Measurements from ENCODE around the gene METTL15. TPM values are rescaled to one million over a fixed set of nuclear protein-coding genes. Genes with fewer than 3 reads are reported as not detected.

The METTL15 gene
- total and polyA plus RNA-seq, 10 donors, result 3.7 to 23.7 (median 15.5) TPM

DNA sequence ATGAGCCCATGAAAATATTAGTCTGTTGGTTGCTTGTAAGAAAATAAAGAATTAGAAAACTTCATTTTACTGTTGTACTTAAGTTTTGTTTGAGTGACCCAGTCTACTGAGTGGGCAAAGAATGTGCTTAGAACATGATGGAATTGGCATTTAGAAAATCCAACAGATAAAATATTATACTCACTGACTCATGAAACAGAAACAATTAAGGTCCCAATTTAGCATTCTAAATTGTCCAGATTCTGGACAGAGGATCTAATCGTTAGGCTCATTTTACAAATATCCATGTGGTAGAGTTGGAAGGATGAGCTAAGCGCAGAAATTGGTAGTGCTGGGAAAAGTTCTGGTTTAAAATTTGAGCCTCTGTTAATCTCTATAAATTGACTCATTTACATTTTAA, 45.4 kb downstream of the METTL15 start:
- no peaks in the 10 kb centered on the region for H3K4me1 ChIP-seq
- intact Hi-C loops (cut with DNase I; ENCODE audit: low total_unique reads), result no loop called here
- H3K9me3 ChIP-seq, result no peaks in the 10 kb centered on the region
- no peak overlapping the region for H3K4me3 ChIP-seq
- WGBS, 5 donors, result 93 to 99% (median 94%) methylated on average over 2 of the region's 2 CpGs
- no peak overlapping the region for H3K27ac ChIP-seq
- peaks cover 0 to 27% (median 16%) of the 10 kb centered on the region in 6 donors for H3K36me3 ChIP-seq
- TF ChIP-seq POLR2AphosphoS5 (IDR thresholded peaks at IDR 0.05), result no peak
- TF ChIP-seq, protein P1, sequence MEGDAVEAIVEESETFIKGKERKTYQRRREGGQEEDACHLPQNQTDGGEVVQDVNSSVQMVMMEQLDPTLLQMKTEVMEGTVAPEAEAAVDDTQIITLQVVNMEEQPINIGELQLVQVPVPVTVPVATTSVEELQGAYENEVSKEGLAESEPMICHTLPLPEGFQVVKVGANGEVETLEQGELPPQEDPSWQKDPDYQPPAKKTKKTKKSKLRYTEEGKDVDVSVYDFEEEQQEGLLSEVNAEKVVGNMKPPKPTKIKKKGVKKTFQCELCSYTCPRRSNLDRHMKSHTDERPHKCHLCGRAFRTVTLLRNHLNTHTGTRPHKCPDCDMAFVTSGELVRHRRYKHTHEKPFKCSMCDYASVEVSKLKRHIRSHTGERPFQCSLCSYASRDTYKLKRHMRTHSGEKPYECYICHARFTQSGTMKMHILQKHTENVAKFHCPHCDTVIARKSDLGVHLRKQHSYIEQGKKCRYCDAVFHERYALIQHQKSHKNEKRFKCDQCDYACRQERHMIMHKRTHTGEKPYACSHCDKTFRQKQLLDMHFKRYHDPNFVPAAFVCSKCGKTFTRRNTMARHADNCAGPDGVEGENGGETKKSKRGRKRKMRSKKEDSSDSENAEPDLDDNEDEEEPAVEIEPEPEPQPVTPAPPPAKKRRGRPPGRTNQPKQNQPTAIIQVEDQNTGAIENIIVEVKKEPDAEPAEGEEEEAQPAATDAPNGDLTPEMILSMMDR (IDR thresholded peaks at IDR 0.05 in 8 of 11, conservative IDR thresholded peaks at IDR 0.05 in 3 of 11), result no peak
- TF ChIP-seq POLR2A (IDR thresholded peaks at IDR 0.05), result no peak
- no peaks in the 10 kb centered on the region for H3K27me3 ChIP-seq (replicated peaks in 1 of 7)
- DNase-seq, result no peak

DNA sequence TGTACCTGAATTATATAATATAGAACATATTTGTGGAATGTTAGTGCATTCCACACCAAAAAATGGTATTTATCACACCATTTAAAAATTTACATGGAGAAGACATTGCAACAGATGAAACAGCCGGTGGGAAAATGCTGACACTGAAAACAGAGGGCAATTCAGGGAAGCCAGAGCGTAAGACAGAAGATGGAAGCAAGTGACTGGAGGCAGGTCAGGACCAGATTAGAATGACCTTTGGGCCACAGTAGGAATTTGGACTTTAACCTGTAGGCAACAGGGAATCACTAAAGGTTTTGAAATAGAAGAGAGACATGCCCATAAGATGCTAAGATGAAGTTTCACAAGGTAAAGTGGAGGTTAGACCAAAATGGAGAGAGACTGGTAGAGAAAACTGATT, 60.5 kb downstream of the METTL15 start:
- 86 to 92% (median 89%) methylated on average over 2 of the region's 2 CpGs for WGBS, 5 donors
- Histone ChIP-seq H3K4me3 (no peak overlapping the region), H3K9me3 (peaks cover 0 to 11% (median 4%) of the 10 kb centered on the region in 8 donors), H3K4me1 (no peaks in the 10 kb centered on the region), H3K27me3 (replicated peaks in 1 of 7) (no peaks in the 10 kb centered on the region), H3K27ac (no peak overlapping the region), H3K36me3 (peaks cover 0 to 13% (median 0%) of the 10 kb centered on the region in 6 donors)
- DNase-seq, result no peak
- TF ChIP-seq POLR2A (IDR thresholded peaks at IDR 0.05), result no peak
- no peak for TF ChIP-seq POLR2AphosphoS5 (IDR thresholded peaks at IDR 0.05)
- TF ChIP-seq, protein P1 (IDR thresholded peaks at IDR 0.05 in 8 of 11, conservative IDR thresholded peaks at IDR 0.05 in 3 of 11), result no peak
- intact Hi-C loops (cut with DNase I; ENCODE audit: low total_unique reads), result no loop called here

DNA sequence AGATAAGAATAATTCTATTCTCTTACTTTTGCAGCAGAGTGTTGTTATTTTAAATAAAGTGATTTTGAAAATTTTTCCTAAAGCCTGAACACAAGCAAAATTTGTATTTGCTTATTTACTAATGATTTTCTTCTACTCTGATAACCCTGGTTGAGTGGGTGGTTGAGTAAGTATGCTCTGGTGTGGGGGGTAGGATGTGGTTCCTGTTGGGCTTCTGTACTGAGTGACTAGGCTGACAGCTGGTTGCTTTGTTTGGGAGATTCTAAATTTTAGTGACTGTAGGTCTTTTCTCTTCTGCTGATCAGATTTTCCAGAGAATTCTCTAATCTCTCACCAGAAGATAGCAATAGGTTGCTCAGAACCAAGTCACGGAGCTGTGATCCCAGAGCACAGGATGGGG, 61.6 kb downstream of the METTL15 start:
- TF ChIP-seq POLR2A (IDR thresholded peaks at IDR 0.05) (no peak), POLR2AphosphoS5 (IDR thresholded peaks at IDR 0.05) (no peak)
- TF ChIP-seq, protein P1 (IDR thresholded peaks at IDR 0.05 in 8 of 11, conservative IDR thresholded peaks at IDR 0.05 in 3 of 11), result no peak
- H3K27me3 ChIP-seq (replicated peaks in 1 of 7), result no peaks in the 10 kb centered on the region
- H3K36me3 ChIP-seq, result peaks cover 0 to 17% (median 0%) of the 10 kb centered on the region in 6 donors
- H3K4me1 ChIP-seq, result no peaks in the 10 kb centered on the region
- H3K27ac ChIP-seq, result no peak overlapping the region
- no peak overlapping the region for H3K4me3 ChIP-seq
- H3K9me3 ChIP-seq, result peaks cover 0 to 19% (median 8%) of the 10 kb centered on the region in 8 donors
- WGBS, 5 donors, result 96 to 100% (median 97%) methylated on average over 1 of the region's 1 CpG
- no peak for DNase-seq
- intact Hi-C loops (cut with DNase I; ENCODE audit: low total_unique reads), result no loop called here

DNA sequence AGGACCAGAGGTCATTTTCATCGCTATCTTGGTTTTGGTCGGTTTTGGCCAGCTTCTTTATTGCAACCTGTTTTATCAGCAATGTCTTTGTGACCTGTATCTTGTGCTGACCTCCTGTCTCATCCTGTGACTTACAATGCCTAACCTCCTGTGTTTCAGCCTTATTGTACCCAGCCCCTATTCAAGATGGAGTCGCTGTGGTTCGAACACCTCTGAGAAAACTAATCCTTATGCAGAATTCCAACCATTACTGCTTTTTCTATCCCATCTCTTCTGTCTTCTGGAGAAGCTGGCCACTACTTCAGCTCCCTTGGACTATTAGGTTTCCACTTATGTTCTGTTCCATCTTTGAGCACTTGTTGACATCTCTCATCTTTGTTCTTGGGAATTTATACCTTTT, 62.6 kb downstream of the METTL15 start:
- H3K36me3 ChIP-seq, result peaks cover 0 to 17% (median 0%) of the 10 kb centered on the region in 6 donors
- no peaks in the 10 kb centered on the region for H3K4me1 ChIP-seq
- peaks cover 0 to 14% (median 5%) of the 10 kb centered on the region in 8 donors for H3K9me3 ChIP-seq
- no peaks in the 10 kb centered on the region for H3K27me3 ChIP-seq (replicated peaks in 1 of 7)
- WGBS, 5 donors, result 92 to 97% (median 94%) methylated on average over 4 of the region's 4 CpGs
- DNase-seq, result no peak
- H3K4me3 ChIP-seq, result no peak overlapping the region
- H3K27ac ChIP-seq, result no peak overlapping the region
- intact Hi-C loops (cut with DNase I; ENCODE audit: low total_unique reads), result no loop called here
- TF ChIP-seq POLR2A (IDR thresholded peaks at IDR 0.05) (no peak), POLR2AphosphoS5 (IDR thresholded peaks at IDR 0.05) (no peak)
- TF ChIP-seq, protein P1 (IDR thresholded peaks at IDR 0.05 in 8 of 11, conservative IDR thresholded peaks at IDR 0.05 in 3 of 11), result no peak
